Activated B cell treated with CpG ODN at 0.5 μM for 24 hours (primary cell): ENCODE results near the gene KIF21B. TPM values are rescaled to one million over a fixed set of nuclear protein-coding genes. Genes with fewer than 3 reads are reported as not detected.

Experiments used
- ATAC-seq: fragments of 200-7000 bp; cut with Tn5 transposase; one replicate; pipeline ENCODE4 v1.10.0; 2021; ENCODE audit warnings: low read depth, mild to moderate bottlenecking, moderate library complexity
- CTCF ChIA-PET: fragments of 350-600 bp; sonication (Branson Sonifier 250); formaldehyde crosslinking; loops from one replicate; lab custom pipeline; 2021; ENCODE audit warnings: antibody characterized with exemption; lab: Charles Lee
- POLR2A ChIA-PET: fragments of 350-600 bp; sonication (Branson Sonifier 250); formaldehyde crosslinking; loops from one replicate; lab custom pipeline; 2021; ENCODE audit warnings: antibody characterized with exemption; lab: Charles Lee
- DNase-seq: peaks from one replicate; pipeline ENCODE4 v3.0.0; 2022
- H3K27ac Mint-ChIP-seq: one replicate; pipeline ENCODE4 v1.8.0; 2020; ENCODE audit warnings: mixed read lengths
- H3K27me3 Mint-ChIP-seq: one replicate; pipeline ENCODE4 v1.8.0; 2021; ENCODE audit warnings: mixed read lengths
- H3K36me3 Mint-ChIP-seq: one replicate; pipeline ENCODE4 v1.8.0; 2021; ENCODE audit warnings: low read depth, mixed read lengths
- H3K4me1 Mint-ChIP-seq: one replicate; pipeline ENCODE4 v1.8.0; 2021; ENCODE audit warnings: mixed read lengths
- H3K4me3 Mint-ChIP-seq: one replicate; pipeline ENCODE4 v1.8.0; 2020; ENCODE audit warnings: mild to moderate bottlenecking, mixed read lengths
- H3K9me3 Mint-ChIP-seq: one replicate; pipeline ENCODE4 v1.8.0; 2020; ENCODE audit warnings: mixed read lengths
- intact Hi-C: fragments of 100-400 bp; cut with micrococcal nuclease; formaldehyde crosslinking; loops from one replicate; pipeline ENCODE4 v1.15.1; 2024
- total RNA-seq: library from RNA; stranded (reverse); gene quantifications from 2 replicates; pipeline ENCODE4 v1.2.3, GENCODE V29; 2022
- TF ChIP-seq, protein P1 (sequence below): fragments of 200-600 bp; IDR thresholded peaks from one replicate; pipeline ENCODE4 v1.8.0; 2022; ENCODE audit warnings: antibody characterized with exemption, mild to moderate bottlenecking

KIF21B gene
- total RNA-seq, 1 donor from 2014 or later, result 31.8 TPM

DNA sequence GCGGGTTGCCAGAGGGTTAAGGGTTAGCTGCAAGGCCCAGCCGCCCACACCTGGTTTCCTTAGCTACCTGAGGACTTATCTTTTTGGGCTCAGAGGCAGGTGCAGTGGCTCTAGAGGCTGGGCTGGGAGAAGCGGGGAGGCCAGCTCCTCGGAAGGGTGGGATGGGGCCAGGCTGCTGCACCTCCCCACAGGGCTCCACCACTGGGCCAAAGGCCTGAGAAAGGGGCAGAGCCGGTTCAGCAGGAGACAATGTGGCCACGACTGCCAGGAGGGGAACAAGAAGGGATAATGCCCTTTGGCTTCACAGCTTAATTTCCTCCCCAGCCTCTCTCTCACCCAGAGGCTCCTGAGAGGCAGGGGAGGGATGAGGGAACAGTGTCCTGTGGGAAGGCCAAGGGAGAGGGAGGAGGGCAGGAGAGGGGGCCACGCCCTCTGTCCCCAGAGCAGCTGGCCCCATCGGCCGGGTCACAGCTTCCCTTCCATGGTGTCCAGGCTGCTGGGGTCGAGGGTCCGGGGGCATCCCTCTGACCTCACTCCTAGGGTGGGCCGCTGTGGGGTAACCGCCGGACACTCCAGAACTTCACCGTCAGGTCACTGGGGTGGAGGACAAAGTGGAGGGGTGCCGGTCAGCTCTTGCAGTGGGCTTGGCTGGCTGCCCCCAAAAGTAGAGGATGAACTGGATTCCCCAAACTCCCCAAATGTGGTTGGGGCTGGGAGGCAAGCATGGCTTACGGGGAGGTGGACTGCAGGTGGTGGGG lies 50.4 kb downstream of the KIF21B start:
- DNase-seq (no peak), ATAC-seq (no peak)
- TF ChIP-seq, protein P1, sequence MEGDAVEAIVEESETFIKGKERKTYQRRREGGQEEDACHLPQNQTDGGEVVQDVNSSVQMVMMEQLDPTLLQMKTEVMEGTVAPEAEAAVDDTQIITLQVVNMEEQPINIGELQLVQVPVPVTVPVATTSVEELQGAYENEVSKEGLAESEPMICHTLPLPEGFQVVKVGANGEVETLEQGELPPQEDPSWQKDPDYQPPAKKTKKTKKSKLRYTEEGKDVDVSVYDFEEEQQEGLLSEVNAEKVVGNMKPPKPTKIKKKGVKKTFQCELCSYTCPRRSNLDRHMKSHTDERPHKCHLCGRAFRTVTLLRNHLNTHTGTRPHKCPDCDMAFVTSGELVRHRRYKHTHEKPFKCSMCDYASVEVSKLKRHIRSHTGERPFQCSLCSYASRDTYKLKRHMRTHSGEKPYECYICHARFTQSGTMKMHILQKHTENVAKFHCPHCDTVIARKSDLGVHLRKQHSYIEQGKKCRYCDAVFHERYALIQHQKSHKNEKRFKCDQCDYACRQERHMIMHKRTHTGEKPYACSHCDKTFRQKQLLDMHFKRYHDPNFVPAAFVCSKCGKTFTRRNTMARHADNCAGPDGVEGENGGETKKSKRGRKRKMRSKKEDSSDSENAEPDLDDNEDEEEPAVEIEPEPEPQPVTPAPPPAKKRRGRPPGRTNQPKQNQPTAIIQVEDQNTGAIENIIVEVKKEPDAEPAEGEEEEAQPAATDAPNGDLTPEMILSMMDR, result no peak
- intact Hi-C loops, result loop anchor here (1.0 to 5.0 kb wide), 4 partner anchors 70 to 416 kb away; no protein-coding TSS in a partner anchor
- Mint-ChIP-seq H3K27ac (no peak overlapping the region), H3K4me3 (no peak overlapping the region), H3K36me3 (peaks cover 66% of the 10 kb centered on the region), H3K4me1 (peaks cover 10% of the 10 kb centered on the region), H3K9me3 (no peaks in the 10 kb centered on the region), H3K27me3 (no peaks in the 10 kb centered on the region)
- ChIA-PET CTCF (interaction anchor here (0.6 to 15.6 kb wide), 13 partner anchors 10 to 414 kb away, joined by 3 to 327 read pairs (median 5); partner anchors contain the start of gene TMEM9), POLR2A (no interaction called here)

DNA sequence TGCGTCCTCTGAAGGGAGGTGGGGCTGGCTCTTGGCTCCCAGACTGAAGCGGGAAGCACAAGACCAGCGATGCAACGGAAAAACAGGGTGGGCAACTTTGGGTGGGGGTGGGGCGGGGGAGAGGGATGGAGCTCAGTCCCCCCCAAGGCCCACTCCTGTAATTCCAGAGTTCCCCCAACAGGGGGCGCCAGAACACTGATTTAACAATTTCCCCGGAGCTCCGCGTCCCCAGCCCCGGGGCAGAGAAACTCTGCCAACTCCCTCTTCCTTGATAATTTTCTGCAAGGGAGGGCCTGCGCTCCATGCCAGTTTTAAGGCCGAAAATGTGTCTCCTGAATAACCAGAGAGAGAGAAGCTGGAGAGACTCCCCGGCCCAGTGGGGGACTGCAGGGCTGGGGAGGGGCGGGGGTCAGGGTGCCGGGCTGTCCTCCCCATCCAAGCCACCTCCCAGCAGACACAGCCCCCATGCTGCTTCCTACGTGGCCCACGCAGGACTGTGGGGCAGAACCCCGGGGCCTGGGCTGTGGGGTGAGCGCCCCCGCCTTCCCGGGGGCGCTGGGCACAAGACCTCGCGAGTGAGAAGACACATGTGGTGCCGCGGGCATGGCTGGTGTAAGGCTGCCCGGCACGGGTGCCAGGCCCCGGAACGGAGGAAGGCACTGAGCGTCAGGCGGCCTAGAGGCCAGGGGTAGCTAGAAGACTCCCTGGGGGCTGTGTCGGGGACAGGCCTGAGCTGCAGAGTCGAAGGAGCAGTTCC lies 51.4 kb downstream of the KIF21B start:
- Mint-ChIP-seq H3K4me1 (peaks cover 10% of the 10 kb centered on the region), H3K4me3 (no peak overlapping the region), H3K36me3 (peaks cover 65% of the 10 kb centered on the region), H3K9me3 (no peaks in the 10 kb centered on the region), H3K27me3 (no peaks in the 10 kb centered on the region), H3K27ac (no peak overlapping the region)
- DNase-seq (peak; percentile 59), ATAC-seq (peak; percentile 53)
- intact Hi-C loops, result loop anchor here (1.0 to 5.0 kb wide), 4 partner anchors 71 to 415 kb away; no protein-coding TSS in a partner anchor
- ChIA-PET POLR2A (interaction anchor here (1.1 to 1.8 kb wide), 3 partner anchors 45 to 302 kb away, joined by 3 to 7 read pairs (median 5); partner anchors contain the start of gene DDX59), CTCF (interaction anchor here (0.6 to 15.6 kb wide), 34 partner anchors 8 to 413 kb away, joined by 3 to 327 read pairs (median 4); partner anchors contain the start of gene TMEM9)
- TF ChIP-seq, protein P1, result peak; percentile 100

GRCh38 chr1:200971428-200971903 lies 52.0 kb downstream of the KIF21B start:
- H3K27ac Mint-ChIP-seq, result no peak overlapping the region
- ChIA-PET POLR2A (interaction anchor here (1.1 to 1.8 kb wide), 3 partner anchors 45 to 301 kb away, joined by 3 to 7 read pairs (median 5); partner anchors contain the start of gene DDX59), CTCF (interaction anchor here (0.7 to 15.6 kb wide), 32 partner anchors 9 to 349 kb away, joined by 3 to 327 read pairs (median 4); partner anchors contain the start of genes DDX59 and TMEM9)
- no peak overlapping the region for H3K4me3 Mint-ChIP-seq
- ATAC-seq (no peak), DNase-seq (no peak)
- peaks cover 61% of the 10 kb centered on the region for H3K36me3 Mint-ChIP-seq
- no peaks in the 10 kb centered on the region for H3K9me3 Mint-ChIP-seq
- TF ChIP-seq, protein P1, result no peak
- peaks cover 10% of the 10 kb centered on the region for H3K4me1 Mint-ChIP-seq
- H3K27me3 Mint-ChIP-seq, result no peaks in the 10 kb centered on the region
- intact Hi-C loops, result loop anchor here (5.0 kb wide), 1 partner anchor 414 kb away; no protein-coding TSS in a partner anchor

- Mint-ChIP-seq H3K4me1 (peaks cover 10% of the 10 kb centered on the region), H3K27ac (peak overlapping the region; percentile 8), H3K4me3 (no peak overlapping the region), H3K36me3 (peaks cover 55% of the 10 kb centered on the region), H3K27me3 (no peaks in the 10 kb centered on the region), H3K9me3 (no peaks in the 10 kb centered on the region)
- ChIA-PET POLR2A (interaction anchor here (1.8 kb wide), 1 partner anchor 46 kb away, joined by 7 read pairs; no protein-coding TSS in a partner anchor), CTCF (interaction anchor here (1.1 to 15.6 kb wide), 16 partner anchors 8 to 349 kb away, joined by 3 to 327 read pairs (median 6); partner anchors contain the start of gene DDX59)
- TF ChIP-seq, protein P1, result no peak
- DNase-seq (no peak), ATAC-seq (no peak)
- intact Hi-C loops, result loop anchor here (1.0 to 5.0 kb wide), 2 partner anchors 349 to 414 kb away; no protein-coding TSS in a partner anchor
Measured at GRCh38 chr1:200970771-200971427, 52.6 kb downstream of the KIF21B start.
